MCF 10A (cell line): ENCODE data around the gene IGIP. TPM values are rescaled to one million over a fixed set of nuclear protein-coding genes. Genes with fewer than 3 reads are reported as not detected.

ENCODE experiments used
- BruUV-seq: library from RNA; stranded (reverse); fragments of 400-500 nt; replicated peaks from 2 replicates; lab custom pipeline; 2021; lab: Mats Ljungman, UMichigan
- CTCF ChIA-PET: fragments of 300-600 bp; sonication (Branson Sonifier 250); formaldehyde crosslinking; extraction: SDS; loops from one replicate; lab custom pipeline; 2021; ENCODE audit warnings: antibody characterized with exemption, inconsistent platforms; lab: Yijun Ruan, JAX
- POLR2A ChIA-PET: fragments of 300-600, 350-650 bp; sonication (Branson Sonifier 250); formaldehyde crosslinking; extraction: SDS; loops from one replicate; lab custom pipeline; 2020; ENCODE audit warnings: antibody characterized with exemption, inconsistent platforms; lab: Yijun Ruan, JAX
- DNase-seq: peaks from one replicate; pipeline ENCODE4 v3.0.0-alpha.2; 2018; ENCODE audit not compliant: unreplicated experiment
- H3K27ac Mint-ChIP-seq: one replicate; pipeline ENCODE4 v1.8.0; 2022; ENCODE audit warnings: mild to moderate bottlenecking, low read depth, mixed read lengths; ENCODE audit not compliant: unreplicated experiment
- H3K27me3 Mint-ChIP-seq: one replicate; pipeline ENCODE4 v1.8.0; 2022; ENCODE audit warnings: mixed read lengths; ENCODE audit not compliant: insufficient read depth, unreplicated experiment
- H3K36me3 Mint-ChIP-seq: one replicate; pipeline ENCODE4 v1.8.0; 2022; ENCODE audit warnings: mild to moderate bottlenecking, moderate library complexity, mixed read lengths; ENCODE audit not compliant: insufficient read depth, unreplicated experiment
- H3K4me1 Mint-ChIP-seq: one replicate; pipeline ENCODE4 v1.8.0; 2022; ENCODE audit warnings: mixed read lengths; ENCODE audit not compliant: insufficient read depth, unreplicated experiment
- H3K4me3 Mint-ChIP-seq: one replicate; pipeline ENCODE4 v1.8.0; 2022; ENCODE audit warnings: mild to moderate bottlenecking, moderate library complexity, mixed read lengths; ENCODE audit not compliant: unreplicated experiment
- H3K9me3 Mint-ChIP-seq: one replicate; pipeline ENCODE4 v1.8.0; 2022; ENCODE audit warnings: mixed read lengths; ENCODE audit not compliant: unreplicated experiment
- intact Hi-C: fragments of 100-400 bp; cut with micrococcal nuclease; formaldehyde crosslinking; loops from 2 replicates; pipeline ENCODE4 v1.14.1; 2022
- total RNA-seq: library from RNA; stranded (reverse); gene quantifications from 2 replicates; pipeline ENCODE4 v1.2.3, GENCODE V29; 2022
- TF ChIP-seq, protein P1 (sequence below): fragments of 200-600 bp; IDR thresholded peaks from one replicate; pipeline ENCODE4 v1.8.0; 2022; ENCODE audit warnings: antibody characterized with exemption, mild to moderate bottlenecking; ENCODE audit not compliant: unreplicated experiment

Gene IGIP
- total RNA-seq, 1 experiment from 2014 or later = 7.5 TPM

DNA sequence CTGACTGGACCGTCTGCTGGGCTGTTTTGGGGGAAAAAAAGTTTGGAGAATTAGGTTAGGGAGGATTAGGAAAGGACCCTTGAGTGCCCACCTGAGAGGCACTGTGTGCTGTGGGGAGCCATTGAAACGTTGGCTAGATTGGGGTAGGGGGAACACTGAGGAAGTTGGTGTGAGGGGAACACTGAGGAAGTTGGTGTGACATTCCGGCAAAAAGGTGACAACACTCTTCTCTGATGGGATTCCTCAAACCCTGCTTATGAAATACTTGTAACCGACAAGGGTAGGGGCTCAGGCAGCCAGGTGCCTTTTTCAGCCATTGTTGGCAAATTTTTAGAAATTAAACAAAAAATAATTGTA, 50.3 kb downstream of the IGIP start:
- no peak for DNase-seq
- no TSS peak for BruUV-seq
- H3K27ac Mint-ChIP-seq = peak overlapping the region; percentile 98
- TF ChIP-seq, protein P1, sequence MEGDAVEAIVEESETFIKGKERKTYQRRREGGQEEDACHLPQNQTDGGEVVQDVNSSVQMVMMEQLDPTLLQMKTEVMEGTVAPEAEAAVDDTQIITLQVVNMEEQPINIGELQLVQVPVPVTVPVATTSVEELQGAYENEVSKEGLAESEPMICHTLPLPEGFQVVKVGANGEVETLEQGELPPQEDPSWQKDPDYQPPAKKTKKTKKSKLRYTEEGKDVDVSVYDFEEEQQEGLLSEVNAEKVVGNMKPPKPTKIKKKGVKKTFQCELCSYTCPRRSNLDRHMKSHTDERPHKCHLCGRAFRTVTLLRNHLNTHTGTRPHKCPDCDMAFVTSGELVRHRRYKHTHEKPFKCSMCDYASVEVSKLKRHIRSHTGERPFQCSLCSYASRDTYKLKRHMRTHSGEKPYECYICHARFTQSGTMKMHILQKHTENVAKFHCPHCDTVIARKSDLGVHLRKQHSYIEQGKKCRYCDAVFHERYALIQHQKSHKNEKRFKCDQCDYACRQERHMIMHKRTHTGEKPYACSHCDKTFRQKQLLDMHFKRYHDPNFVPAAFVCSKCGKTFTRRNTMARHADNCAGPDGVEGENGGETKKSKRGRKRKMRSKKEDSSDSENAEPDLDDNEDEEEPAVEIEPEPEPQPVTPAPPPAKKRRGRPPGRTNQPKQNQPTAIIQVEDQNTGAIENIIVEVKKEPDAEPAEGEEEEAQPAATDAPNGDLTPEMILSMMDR = no peak
- no peaks in the 10 kb centered on the region for H3K27me3 Mint-ChIP-seq
- H3K36me3 Mint-ChIP-seq = peaks cover 16% of the 10 kb centered on the region
- ChIA-PET POLR2A (interaction anchor here (0.7 to 5.2 kb wide), 14 partner anchors 10 to 225 kb away, joined by 3 to 48 read pairs (median 6); partner anchors contain the start of genes ANKHD1 and HBEGF), CTCF (interaction anchor here (0.8 to 2.2 kb wide), 2 partner anchors 68 to 175 kb away, joined by 3 to 16 read pairs; no protein-coding TSS in a partner anchor)
- intact Hi-C loops = loop anchor here (5.0 kb wide), 2 partner anchors 46 to 171 kb away; partner anchors contain the start of gene HBEGF
- H3K4me3 Mint-ChIP-seq = peak overlapping the region; percentile 89
- no peaks in the 10 kb centered on the region for H3K9me3 Mint-ChIP-seq
- peaks cover 11% of the 10 kb centered on the region for H3K4me1 Mint-ChIP-seq

DNA sequence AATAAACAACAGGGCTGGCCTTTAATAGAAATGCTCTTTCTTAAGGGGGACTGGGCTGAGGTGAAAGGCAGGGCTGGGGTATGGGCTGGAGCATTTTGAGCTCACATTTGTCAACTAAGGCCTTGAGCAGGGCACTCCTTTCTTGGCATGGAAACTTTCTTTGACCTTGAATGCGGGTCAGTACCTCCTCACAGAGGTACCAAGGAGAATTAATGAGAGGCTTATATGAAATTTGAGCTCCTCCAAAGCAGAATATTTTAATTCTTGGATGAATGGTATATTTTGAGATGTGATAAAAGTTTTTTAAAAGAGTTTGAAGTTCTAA, 52.3 kb downstream of the IGIP start:
- Mint-ChIP-seq H3K27ac (no peak overlapping the region), H3K36me3 (peaks cover 16% of the 10 kb centered on the region), H3K27me3 (no peaks in the 10 kb centered on the region), H3K4me1 (peaks cover 23% of the 10 kb centered on the region), H3K4me3 (no peak overlapping the region), H3K9me3 (no peaks in the 10 kb centered on the region)
- no TSS peak for BruUV-seq
- ChIA-PET CTCF (interaction anchor here (0.7 to 2.8 kb wide), 12 partner anchors 10 to 175 kb away, joined by 3 to 16 read pairs (median 5); partner anchors contain the start of gene HBEGF), POLR2A (interaction anchor here (0.6 to 5.2 kb wide), 3 partner anchors 13 to 59 kb away, joined by 3 to 48 read pairs (median 5); no protein-coding TSS in a partner anchor)
- DNase-seq = no peak
- TF ChIP-seq, protein P1 = no peak
- intact Hi-C loops = loop anchor here (5.0 kb wide), 2 partner anchors 44 to 169 kb away; partner anchors contain the start of gene HBEGF

DNA sequence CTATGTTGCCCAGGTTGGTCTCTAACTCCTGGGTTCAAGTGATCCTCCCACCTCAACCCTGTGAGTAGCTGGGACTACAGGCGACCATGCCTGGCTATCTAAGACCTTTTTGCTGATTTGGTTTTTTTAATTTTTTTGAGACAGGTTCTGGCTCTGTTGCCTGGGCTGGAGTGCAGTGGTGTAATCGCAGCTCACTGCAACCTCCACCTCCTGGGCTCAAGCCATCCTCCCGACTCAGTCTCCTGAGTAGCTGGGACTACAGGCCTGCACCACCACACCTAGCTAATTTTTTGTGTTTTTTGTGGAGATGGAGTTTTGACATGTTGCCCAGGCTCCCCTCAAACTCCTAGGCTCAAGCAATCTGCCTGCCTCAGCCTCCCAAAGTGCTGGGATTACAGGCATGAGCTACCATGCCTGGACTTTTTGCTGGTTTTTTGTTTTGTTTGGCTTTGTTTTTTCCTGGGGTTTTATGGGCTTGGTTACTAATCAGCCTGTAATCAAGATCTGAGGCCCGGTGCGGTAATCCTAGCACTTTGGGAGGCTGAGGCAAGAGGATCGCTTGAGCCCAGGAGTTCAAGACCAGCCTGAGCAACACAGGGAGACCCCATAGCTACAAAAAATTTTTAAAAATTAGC, 52.9 kb downstream of the IGIP start:
- CTCF ChIA-PET = interaction anchor here (0.7 to 2.8 kb wide), 9 partner anchors 9 to 175 kb away, joined by 3 to 15 read pairs (median 5); partner anchors contain the start of gene HBEGF

More for the DNA sequence above, 52.9 kb downstream of the IGIP start:
- Mint-ChIP-seq H3K27ac (no peak overlapping the region), H3K36me3 (peaks cover 16% of the 10 kb centered on the region), H3K4me1 (peaks cover 28% of the 10 kb centered on the region), H3K9me3 (no peaks in the 10 kb centered on the region), H3K4me3 (no peak overlapping the region), H3K27me3 (no peaks in the 10 kb centered on the region)
- intact Hi-C loops = loop anchor here (5.0 kb wide), 2 partner anchors 44 to 169 kb away; partner anchors contain the start of gene HBEGF
- no peak for DNase-seq
- TF ChIP-seq, protein P1 = no peak
- BruUV-seq = no TSS peak
- POLR2A ChIA-PET = interaction anchor here (0.8 to 5.2 kb wide), 3 partner anchors 12 to 124 kb away, joined by 3 to 48 read pairs (median 3); partner anchors contain the start of gene PFDN1

Other genes starting within 250 kb of the IGIP start
- 0.23 TPM in 1 of 2 replicates, not detected in the other for gene NRG2, start 82.6 kb upstream of the IGIP start, total RNA-seq
- 20.1 and 24.6 TPM in 2 replicates for gene PURA, start 11.8 kb upstream of the IGIP start, total RNA-seq
- 59.4 and 105 TPM in 2 replicates for gene CYSTM1, start 49.3 kb downstream of the IGIP start, total RNA-seq
- 94.7 and 102 TPM in 2 replicates for gene PFDN1, start 177.2 kb downstream of the IGIP start, total RNA-seq
- 20.6 and 55.7 TPM in 2 replicates for gene HBEGF, start 220.7 kb downstream of the IGIP start, total RNA-seq
- 0.37 TPM in 1 of 2 replicates, not detected in the other for gene SLC4A9, start 234.3 kb downstream of the IGIP start, total RNA-seq